GM21529 (cell line): Measurements from ENCODE around the gene EDAR.

ENCODE experiments used
- ATAC-seq: cut with Tn5 transposase; IDR thresholded peaks from one replicate; pipeline ENCODE4 v1.9.1; 2021; ENCODE audit not compliant: unreplicated experiment

The EDAR gene

DNA sequence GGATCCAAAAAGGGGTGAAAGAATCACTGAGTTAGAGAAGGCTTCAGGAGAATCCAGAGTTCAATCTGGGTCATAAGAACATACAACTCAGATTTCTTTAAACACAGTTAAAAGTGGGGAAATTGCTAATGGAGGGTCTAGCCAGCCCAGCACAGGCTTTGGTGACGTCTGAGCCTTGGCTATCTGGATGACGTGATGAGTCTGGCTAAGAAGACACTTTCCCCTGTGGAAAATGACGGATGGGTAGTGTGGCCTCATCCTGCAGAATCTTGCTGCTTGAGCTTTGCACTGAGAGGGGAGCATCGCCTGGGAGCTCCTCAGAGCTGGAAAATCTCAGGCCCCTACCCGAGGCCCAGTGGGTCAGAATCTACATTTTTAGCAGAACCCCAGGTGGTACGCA is 19.2 kb downstream of the EDAR start:
- ATAC-seq = no peak

DNA sequence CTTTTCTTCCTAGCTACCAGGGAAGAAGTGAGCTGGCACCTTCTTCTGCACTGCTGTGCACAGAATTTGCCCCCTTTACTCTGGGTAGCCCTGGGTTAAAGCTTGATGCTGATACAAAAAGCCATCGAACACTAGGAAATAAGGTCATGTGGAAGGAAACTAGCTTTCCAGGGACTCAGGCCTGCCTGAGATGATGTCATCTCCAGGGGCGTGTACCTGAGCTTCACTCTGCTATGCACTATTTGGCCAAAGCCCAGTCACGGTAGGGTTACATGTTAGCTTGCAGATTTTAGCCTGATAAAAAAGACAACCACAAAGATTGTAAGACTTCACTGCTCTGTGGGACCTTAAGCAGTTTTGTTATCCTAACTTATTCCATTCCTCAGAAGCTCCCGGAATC is 20.4 kb downstream of the EDAR start:
- ATAC-seq = no peak

DNA sequence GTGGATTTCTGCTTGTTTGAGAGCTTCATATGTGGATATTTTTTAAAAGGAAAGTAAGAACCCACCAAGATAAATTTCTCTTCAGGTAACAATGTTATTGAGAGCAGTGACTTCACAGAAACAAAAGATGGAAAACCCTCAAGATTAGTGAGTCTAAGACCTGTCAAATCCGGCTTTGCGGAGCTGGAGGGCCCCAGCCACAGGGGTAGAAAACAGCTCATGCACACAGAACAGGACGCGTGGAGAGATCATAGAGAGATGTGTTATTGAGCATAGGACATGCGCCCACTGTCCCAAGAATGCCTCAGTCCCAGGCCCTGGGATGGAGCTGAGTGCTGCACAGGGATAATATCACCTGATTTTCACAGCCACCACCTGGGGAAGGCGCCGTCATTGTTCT is 21.3 kb downstream of the EDAR start:
- ATAC-seq = no peak

DNA sequence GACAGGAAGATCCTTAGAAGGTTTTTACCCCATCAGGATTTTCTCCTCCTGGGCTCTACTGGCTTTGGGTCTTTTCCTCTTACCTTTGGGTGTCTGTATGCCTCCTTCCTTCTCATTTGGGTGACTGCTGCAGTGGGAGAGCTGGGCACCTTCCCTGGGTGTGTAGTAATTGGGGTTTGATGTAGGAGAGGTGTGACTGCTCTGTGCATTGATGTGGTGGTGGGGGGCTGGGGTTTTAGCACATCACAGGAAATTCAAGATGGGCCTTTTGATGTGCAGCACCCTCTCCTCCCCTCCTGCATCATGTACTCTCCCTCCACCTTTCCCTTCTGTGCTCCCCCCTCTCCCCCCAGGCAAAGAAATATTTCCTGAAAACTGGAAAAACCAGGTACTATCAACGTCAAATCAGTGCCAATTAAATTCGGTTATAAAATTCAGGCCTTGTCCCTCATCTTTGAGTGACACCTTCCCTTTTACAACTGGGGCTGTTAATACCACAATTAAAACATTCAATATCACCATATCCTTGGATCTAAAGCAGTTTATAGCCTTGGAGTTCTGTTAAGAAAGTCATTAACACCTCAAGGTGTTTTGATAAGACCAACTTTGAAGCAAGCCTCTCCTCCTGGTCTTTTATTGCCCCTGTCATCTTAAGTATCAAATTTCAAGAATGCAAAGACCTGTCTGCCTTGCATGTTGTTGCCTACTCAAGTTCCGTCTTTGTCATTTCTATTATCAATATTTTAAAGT is 23.3 kb downstream of the EDAR start:
- no peak for ATAC-seq

DNA sequence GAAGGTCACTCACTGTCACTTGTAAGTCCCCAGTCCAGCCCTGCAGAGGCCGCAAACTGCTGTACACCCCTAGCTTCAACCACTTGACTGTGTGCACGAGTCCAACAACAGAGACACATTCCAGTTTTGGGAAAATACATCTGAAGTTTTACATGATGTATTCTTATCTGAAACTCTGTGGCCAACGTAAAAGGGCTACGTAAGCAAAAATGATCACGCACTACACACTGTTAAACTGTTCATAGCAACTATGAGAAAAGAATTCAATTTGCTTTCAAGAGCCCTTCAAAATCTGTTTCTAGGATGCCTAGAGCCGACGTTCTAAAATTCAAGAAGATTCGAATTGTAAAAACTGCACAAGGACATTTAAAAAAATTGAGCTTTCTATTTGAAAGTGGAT is 26.0 kb downstream of the EDAR start:
- no peak for ATAC-seq

DNA sequence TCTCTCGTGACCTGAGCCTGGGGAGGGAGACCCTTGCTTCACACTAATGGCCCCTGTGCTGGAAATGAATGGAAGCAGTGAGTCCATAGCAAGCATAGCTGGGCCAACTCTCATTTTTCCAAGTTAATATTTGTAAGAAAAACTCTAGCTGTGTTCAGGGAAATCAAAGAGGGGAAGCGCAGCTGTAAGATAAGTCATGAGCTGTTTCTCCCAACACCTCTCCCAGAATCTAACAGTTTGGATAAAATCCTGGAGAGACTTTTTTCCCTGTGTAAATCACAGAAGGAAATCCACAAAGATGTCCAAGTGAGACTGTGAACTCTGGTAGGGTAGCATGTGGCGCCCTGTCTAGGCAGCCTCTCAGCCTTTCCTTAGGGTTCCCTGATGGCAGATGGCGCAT is 27.2 kb downstream of the EDAR start:
- no peak for ATAC-seq

DNA sequence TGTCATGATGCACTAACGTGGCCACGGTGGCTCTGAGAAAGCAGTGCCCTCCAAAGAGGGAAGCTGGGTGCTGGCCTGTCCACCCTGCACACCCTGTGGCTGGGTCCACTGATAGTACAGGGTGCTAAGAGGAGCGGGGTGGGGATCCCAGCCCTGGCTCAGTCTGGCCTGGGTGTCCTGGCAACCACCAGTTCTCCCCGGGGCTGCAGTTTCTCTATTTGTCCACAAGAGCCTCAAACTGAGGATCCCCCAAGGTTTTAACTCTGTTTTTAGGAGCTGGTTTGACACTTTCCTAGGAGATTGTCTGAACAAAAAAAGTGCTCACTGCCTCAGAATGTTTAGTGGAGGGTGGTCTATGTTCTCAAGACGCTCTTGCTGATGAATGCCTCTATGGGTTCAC is 29.0 kb downstream of the EDAR start:
- no peak for ATAC-seq

DNA sequence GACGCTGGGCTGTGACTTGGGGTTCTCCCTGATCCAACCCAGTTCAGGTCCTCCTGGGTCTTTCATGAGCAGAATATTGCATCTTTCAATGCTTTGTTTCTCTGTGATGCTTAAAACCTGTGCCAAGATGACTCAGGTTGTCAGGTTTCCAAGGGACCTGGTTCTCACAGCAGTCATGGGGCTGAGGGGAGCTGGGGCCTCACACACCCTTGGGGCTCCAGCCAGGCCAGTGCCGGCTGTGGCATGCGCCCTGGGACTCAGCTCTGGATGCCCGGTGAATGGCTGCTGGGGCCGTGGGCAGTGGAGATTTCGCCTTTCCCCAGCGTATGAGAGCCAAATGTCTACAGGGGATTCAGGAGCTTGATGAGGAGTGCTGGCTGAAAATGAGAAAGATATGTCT is 29.6 kb downstream of the EDAR start:
- no peak for ATAC-seq

DNA sequence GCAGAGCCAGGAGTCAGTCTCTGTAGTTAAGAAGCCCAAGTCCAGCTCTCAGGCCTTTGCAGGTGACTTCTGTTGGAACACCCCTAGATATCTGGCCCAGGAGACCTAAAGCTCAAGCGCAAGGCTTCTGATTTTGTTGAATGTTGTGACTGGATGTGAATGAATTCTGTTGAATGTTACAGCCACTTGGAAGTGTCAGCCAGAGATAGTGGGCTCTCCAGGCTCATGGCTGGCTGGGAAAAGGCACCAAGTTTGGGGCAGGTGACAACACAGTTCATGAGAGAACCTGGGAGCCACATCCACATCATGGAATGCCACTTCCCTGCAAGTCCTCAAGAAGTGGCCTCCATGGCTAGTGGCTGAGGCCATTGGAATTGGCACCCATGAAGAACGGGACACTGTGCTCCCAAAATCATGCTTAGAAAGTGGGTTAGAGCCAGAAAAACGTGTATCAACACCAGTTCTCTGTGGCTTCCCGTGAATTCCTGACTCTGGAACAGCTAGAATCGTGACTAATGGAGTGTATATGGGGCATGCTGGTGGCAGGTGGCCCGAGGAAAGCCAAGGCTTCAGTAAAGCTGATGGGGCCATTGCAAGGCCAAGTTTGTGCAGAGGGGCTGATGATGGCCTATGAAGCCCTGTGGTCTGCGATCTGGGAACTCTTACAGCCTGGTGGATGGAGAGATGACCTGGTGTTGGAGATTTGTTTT is 30.2 kb downstream of the EDAR start:
- ATAC-seq = no peak

DNA sequence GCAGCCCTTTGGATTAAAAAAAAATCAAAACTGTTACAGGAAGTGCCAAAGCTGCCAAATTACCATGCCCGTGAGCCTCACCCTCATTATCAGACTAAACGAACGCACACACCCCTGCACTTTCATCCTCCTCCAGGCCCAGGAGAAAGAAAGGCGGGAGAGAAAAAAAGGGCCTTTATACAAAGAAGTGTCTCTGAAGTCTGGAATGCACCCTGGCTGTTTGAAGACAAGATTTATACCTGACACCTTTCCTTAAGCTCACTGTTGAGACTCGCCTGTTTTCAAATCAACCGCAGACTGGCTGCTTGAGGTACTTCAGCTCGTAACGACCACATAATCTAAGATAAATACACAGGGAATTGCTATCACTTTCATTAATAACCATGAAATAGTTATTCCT is 31.0 kb downstream of the EDAR start:
- ATAC-seq = no peak

DNA sequence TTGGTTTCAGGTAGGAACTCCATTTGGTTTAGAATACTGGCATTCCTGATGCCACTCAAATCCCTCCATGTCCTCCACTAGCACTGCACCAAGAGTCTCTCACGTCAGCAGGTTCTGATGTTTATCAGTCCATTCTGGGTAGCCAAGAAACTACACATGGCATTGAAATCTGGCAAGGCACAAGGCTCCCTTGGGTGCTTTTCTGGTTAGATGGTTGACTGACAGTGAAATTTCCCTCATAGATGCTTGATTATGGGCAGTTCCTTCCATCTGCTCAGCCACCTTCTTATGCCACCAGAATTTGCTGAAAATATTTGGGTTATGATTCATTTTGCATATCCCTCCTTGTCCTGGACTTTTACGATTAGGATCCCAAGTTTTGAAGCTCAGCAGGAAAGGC is 32.6 kb downstream of the EDAR start:
- no peak for ATAC-seq

DNA sequence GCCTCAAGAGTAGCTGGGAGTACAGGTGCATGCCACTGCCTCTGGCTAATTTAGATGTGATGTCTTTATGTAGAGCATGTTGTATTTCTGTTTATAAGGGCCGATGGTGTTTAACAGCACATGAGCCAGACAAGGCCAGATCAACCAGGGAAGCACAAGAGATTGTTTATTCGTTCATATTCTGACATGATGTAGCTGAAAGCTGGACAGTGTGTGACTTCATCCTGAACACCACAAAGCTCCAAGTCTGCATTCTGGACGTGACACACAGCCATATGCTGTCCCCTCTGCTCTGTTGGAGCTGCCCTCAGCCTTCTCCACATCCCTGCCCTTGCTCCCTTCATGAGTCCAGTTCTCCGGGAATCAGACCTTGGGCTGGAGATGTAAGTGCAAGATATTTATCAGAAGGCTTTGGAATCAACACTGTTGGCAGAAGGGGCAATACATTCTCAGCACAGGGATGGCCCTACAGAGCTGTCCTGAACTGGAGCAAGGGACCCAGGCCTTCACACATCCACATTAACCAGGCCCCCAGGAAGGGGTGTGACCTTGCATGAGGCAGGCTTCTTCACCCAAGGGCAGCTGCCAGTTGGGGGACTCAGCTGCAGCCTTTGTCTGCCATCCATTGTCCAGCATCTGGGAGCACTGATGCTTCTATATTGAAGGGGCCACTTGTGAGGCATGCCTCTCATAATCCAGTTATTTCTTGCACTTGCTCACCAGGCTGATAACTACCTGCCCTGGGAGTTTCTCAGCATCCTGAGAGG is 38.5 kb downstream of the EDAR start:
- ATAC-seq = no peak

DNA sequence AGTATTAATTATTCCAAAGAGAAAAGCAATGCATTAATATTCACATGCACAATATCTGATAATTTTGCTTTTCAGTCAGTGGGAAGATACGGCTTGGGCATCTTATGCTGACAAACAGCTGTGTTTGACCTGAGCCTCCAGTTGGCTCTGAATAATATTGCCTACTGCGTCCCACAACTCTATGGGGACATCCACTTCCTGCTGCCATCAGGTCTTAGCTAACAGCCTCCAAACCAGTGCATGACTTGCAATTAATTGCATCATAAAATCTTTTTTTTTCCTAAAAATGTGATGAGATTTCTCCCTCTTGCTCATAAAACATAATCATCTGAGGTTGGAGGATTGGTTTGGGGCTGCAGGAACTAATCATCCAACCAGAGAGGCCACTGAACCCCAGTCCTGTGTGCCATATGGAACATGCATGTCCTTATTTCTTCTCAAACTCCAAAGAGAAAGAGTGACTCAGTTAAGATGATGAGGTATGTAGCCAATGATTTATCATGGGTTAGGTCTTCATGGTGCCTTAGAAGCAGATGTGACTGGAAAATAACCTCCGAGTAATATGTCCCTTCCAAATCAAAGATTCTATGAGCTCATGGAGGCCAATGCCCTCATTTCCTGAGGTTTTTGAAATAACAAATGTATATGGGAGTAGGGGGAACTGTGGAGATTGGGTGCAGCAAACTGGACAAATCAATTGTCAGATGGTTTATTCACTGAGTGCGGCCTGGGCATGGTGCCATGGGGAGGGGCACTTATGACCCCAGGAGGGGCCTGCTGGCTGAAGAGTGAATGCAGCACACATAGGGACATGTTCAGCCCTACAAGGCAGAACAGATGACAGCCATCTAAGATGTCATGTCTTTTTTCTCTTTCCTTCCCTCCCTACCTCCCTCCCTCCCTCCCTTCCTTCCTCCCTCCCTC is 39.4 kb downstream of the EDAR start:
- ATAC-seq = no peak

DNA sequence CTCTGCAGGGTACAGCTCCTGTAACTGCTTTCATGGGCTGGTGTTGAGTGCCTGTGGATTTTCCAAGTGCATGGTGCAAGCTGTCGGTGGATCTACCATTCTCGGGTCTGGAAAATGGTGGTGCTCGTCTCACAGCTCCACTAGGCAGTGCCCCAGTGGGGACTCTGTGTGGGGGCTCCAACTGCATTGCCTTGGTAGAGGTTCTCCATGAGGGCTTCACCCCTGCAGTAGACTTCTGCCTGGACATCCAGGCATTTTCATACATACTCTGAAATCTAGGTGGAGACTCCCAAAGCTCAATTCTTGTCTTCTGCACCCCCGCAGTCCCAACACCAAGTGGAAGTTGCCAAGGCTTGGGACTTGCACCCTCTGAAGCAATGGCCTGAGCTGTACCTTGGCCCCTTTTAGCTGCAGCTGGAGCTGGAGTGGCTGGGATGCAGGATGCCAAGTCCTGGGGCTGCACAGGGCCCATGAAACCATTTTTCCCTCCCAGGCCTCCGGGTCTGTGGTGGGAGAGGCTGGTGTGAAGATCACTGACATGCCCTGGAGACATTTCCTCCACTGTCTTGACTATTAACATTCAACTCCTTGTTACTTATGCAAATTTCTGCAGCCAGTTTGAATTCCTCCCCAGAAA is 41.6 kb downstream of the EDAR start:
- ATAC-seq = no peak

DNA sequence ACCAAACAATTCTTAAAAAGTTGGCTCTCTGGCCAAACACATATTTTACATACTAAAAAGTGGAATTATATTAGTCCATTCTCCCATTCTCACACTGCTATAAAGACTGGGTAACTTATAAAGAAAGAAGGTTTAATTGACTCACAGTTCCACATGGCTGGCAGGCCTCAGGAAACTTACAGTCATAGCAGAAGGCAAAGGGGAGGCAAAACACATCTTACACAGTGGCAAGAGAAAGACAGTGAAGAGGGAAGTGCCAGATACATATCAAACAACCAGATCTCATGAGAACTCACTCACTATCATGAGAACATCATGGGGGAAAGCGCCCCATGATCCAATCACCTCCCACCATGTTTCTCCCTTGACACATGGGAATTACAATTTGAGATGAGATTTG is 42.6 kb downstream of the EDAR start:
- no peak for ATAC-seq

DNA sequence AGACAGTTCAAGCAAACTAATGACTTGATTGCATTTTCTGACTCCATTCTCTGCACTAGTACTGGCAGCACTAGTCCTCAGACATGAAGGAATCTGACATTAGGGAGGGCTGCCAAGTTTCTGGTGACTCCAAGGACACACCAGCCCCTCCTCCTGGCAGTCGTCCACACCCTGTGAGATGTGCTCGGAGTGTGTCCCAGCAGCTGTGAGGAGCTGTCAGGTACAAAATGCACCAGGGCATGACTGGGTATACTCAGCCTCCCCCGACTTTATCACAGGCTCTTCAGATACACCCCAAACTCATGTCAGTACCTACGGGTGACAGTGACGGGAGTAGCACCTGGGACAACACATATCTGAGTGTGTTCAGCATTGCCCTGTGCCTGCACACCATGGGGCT is 43.1 kb downstream of the EDAR start:
- ATAC-seq = no peak

DNA sequence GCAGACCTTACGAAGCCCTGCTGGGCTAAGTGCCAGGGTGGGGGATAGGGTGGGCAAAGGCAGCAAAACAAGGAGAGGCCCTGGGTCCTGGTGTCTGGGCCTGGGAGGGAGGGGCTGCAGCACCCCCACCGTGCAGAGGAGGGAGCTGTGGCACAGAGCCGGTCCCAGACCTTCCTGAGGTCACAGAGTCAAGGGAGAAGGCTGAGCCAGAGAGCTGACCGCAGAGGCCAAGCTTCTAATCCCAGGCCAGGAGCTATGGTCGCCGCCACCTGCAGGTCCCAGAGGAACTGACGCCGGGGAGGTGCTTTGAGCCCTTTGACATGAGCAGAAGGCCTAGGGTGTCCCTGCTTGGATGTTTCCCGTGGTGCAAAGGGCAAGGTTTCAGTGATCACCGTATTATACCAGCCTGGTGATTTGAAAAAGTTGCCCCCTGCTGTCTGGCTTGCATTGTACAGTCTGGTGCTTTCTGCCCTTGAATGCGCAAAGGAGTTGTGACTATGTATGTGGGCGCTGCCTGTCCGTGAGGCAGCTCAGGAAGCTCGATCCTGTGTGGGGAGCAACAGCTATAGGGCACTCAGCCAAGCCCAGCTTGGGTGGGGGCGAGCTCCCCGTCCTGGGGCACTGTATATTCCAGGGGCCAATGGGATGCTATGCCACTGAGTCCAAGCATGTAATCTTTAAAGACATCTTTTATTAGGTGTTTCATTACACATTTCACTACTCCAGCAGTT is 44.3 kb downstream of the EDAR start:
- ATAC-seq = no peak

DNA sequence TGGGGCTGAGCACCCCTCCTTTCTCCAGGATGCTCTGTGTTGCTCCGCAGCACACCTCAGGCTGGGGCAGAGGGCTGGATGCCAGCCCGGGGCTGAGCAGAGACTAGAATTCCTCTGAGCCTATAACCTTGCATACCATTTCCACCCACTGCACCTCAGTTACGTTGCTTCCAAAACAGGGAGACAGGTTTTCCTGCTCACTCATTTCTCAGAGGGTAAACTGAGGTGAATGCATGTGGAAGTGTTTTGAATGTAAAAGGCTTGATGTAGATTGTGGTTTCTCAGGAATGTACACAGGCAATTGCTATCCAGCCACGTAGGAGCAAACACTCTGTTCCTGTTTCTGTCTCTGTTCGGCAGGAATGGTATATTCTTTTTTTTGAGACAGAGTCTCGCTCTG is 45.3 kb downstream of the EDAR start:
- ATAC-seq = no peak

DNA sequence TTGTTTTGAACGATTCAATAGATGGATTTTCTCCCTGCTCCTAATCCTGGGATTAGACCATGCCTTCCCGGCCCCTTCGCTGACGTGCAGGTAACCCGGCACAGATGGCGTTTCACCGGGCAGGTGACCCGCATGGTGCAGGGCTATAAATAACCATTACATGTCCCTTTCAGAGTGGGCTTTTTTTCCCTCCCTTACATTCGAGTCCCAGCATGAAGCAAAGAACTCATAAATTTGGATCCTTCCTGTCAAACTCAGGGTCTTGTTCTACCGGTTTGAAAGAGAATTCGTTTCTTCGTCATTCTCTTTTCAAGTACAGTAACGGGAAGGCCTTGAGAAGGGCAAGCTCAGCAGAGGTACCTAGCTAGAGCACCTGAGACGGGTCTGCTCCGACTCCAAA is 46.1 kb downstream of the EDAR start:
- ATAC-seq = no peak
